GM19023 (cell line): ENCODE measurements around the gene IRF6.

Source experiments
- ATAC-seq: cut with Tn5 transposase; IDR thresholded peaks from one replicate; pipeline ENCODE4 v1.9.1; 2021; ENCODE audit warnings: mild to moderate bottlenecking, moderate library complexity; ENCODE audit not compliant: unreplicated experiment

Gene IRF6

DNA sequence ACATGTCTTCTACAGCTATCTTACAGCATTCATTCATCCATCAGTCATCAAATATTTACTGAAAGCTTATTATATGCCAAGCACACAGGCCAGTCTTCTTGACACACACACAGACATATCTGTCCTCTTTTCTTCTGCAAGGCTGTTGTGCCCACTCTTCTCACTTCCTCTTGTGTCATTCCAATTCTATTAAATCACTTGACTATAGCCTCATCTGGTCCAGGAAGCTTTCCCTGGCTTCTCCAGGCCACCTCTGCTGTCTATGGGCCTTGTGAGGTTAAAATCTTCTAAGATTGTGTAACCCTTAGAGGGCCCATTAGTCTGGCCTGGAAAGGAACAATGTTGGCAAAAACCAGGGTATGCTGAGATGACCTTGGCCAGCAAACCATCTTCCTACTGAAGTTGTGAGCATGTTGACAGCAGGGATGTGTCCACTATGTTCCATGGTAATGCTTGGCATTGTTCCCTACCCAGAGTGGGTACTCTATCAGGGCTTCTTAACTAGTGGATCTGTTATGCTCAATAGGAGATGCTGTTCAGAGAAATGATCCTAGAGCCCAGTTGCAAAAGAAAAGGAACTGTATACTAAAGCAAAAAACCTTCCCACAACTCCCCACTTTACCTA lies 44.8 kb downstream of the IRF6 start:
- no peak for ATAC-seq

DNA sequence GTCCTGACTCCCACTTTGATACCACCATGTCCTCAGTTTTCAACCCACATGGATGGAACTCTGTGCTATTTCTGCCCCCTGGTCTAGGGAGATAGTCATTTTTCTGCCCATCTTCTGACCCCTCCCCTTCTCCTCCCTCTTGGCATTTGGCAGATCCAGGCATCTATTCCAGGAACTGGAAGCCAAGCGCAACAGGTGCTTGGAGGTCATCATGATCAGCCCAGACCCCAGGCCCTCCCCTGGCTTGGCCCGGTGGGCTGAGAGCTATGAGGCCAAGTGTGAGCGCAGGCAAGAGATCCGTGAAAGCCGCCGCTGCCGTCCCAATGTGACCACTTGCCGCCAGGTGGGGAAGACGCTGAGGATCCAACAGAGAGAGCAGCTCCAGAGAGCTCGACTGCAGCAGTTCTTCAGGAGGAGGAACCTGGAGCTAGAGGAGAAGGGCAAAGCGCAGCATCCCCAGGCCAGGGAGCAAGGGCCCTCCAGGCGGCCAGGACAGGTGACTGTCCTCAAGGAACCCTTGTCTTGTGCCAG lies 46.0 kb downstream of the IRF6 start:
- ATAC-seq, result no peak

DNA sequence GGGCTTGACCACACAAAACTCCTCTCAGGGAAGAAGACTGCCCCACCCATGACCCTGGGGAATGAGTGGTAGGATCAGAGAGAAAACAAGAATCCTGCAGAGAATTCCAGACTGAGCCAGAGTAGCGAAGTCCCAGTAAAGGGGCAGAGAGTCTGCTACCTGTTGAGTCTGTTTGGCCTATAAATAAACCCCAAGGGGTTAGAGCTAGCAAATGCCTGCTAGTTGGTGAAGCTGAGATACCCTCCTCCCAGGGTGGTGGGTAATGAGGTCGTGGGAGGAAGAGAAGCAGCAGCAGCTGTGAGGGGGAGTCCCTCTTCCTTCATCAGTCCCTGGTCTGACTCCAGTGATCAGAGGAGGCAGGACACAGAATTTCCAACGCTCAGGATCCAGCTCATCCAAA lies 47.5 kb downstream of the IRF6 start:
- ATAC-seq, result no peak

DNA sequence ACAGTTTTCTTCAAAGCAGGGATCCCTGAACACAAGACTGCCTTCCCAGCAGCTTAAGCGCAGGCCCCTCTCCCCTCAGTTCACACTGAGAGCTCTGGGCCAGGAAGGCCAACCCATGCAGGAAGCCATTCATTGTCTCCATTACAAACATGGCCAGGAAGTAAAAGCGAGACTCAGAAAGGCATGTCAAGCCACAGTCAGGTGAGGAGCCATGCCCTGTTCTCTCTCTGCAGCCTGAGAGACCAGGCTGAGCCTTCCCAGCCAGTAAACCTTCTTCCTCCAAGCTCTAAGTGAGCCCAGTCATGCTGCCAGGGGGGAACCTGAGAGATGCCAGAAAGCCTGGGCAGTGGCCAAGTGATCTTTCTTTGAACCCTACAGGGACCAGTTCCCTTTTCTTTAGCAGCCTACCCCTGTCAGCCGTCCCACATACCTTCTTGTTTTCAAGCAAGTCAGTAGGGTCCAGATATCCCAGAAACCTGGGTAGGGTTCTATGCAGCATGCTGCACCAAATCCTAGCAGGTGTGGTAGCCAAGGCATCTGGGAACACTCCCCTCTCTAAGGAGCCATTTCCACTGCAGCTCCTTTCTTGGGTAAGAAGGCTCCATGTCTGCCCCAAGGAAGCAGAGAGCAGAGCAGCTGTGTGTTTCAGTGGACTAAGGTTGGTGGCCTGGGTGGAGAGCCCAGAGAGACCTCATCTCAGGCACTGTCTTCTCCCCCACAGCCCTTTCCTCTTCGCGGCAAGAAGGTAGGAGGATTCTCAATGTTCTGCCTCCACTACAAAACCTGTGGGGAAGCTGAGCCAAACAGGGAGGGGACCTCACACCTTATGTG lies 49.1 kb downstream of the IRF6 start:
- peak; percentile 32 for ATAC-seq

DNA sequence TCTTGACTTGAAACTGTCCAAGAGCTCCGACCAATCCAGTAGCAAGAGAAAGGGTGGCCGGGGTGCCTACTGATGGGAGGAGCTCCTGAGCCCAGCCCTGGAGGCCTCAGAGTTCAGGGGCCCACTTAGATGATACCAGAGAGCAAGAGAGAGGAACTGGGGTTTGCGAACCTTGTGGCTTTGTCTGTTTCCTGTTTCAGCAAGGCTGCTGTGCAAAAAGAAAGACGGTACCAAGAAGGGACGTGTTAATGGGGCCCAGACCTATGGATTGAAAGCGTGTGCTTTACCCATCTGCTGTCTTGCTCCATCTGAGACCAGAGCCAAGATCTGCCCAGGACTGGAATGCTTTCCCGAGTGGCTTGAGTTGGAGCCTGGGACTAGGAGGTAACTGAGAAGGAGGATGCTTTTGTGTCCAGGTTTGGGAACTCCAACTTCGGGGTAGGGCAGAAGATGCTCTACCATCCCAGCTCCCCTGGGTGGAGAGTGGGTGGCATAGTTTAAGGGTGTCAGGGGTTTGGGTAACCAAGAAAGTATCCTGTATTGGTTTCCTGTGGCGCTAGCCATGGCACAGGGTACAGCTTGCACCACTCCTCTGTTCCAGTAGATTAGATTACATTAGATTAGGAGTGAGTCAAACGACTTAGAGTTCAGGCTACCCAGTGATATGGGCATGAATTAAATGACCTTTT lies 49.9 kb downstream of the IRF6 start, which contains the start of gene TRAF3IP3:
TRAF3IP3 (plus strand) TSS at position 128 of the 689 bp plus-strand sequence. CDS start 3,987 bp downstream, outside the sequence.
- peak; percentile 71 for ATAC-seq

DNA sequence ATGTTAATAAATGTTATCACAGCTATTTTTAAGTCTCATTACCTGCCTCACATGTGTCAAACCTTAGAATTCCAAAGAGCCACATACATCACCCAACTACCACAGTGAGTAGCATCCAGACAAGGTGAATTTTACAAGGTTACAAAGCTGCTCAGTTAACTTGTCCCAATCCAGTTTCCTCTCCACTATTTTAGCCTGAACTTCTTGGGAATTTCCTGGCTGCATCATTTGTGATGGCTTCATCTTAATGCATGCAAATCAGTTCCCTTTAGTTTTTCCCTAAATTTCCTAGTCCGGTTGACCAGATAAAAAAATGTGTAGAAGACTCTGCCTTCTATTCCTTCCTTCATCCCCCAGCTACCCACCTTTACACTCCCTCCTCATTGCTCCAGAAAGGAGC lies 50.7 kb downstream of the IRF6 start:
- no peak for ATAC-seq

DNA sequence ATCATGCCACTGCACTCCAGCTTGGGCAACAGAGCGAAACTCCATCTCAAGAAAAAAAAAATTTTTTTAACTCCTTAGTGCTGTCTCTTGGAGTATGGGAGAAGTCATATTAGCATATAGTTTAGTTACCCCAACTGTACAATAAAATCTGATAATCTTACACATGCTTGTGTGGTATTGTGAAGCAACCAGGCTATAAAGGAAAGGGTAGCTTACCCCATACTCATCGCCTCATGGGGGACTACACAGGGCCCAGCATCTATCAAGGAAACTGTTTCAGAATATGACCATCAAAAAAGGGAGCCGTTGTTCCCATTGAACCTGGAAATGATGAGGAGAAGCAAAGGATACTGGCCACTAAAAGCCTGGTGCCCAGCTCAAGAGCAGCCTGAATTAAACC lies 53.1 kb downstream of the IRF6 start:
- no peak for ATAC-seq

DNA sequence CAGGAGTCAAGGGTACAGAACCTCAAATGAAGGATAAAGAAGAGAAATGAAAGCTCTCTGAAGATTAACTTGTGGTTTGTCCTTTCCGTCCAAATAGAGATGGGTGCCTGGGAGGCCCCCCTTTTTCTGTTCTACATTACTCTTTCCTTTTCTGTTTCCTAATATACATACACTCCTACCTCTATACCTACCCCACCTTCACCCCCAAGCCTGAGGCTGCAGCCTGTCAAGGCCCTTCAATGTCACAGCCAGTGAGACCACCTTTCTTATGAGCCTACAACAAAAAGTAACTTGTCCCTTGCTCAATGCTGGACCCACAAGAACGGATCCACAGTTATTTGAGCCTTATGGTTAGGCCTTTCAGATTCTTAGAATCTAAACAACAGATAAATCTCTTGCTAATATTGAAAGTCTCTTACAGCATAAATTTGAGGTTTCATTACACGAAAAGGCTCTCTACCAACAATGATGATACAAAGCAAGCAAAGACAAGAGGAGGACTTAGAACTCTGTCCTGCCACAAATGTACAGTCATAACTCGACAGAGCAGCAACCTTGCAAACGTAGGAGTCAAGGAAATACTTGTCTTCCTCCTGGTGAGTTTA lies 54.2 kb downstream of the IRF6 start:
- ATAC-seq, result peak; percentile 38

DNA sequence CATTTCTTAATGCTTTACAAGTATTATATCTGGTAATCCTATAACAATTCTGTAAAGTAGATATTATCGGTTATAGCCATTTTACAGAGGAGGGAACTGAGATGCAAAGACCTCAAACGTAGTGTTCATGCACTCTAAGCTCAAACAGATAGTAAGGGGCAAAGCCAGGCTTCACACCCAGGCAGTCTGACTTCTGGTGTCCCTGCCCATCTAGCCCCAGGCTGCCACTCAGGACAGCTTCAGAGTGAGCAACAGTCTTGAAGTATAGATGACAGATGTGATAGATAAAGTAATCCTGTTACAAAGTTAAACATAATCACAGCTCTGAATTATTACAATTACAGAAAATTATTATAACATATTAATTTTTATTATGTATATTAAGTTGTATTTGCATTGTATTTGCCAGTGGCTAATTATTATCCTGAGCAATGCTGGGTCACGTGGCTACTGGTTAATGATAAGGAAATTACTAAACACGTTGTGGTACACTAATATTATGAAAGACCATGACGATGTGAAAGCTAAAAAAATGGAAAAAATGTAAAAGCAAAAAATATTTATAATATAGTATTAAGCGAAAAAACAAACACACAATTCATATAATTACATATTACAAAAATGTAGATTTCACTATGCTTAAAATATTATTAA lies 56.1 kb downstream of the IRF6 start:
- no peak for ATAC-seq

DNA sequence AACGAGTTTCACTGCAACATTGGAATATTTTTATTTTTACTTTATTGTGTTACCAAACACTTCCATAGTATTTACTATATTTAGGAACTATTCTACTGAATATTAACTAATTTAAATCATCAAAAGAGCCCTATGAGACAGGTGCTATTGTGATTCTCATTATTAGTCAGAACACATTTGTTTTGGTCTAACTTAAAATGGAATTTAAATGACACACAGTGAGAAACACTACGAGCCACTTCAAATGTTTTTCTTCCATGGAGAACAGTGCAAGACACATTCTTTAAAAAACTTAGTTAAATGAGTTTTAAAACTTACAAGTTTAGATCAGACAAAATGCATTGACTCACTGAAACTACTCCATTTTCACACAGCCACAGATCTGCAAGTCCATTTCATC lies 56.7 kb downstream of the IRF6 start:
- ATAC-seq, result no peak

DNA sequence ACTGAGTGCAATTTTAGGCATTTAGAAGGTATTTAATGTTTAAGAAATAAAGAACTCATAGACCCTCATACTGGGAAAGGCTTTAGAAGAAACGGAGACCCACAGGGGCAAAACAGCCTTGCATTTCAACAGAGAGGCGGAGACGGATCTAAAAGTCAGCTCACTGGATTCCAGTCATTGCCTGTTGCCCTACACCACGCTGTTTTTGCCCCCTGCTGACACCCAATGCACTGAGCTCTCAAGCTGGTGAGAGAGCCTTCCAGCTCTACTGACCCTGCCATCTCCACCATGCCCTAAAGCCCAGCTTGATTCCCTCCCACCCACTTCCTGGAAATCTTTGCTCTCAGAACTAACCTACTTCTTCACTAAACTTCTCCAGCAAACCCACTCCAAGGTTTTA lies 57.3 kb downstream of the IRF6 start:
- no peak for ATAC-seq

DNA sequence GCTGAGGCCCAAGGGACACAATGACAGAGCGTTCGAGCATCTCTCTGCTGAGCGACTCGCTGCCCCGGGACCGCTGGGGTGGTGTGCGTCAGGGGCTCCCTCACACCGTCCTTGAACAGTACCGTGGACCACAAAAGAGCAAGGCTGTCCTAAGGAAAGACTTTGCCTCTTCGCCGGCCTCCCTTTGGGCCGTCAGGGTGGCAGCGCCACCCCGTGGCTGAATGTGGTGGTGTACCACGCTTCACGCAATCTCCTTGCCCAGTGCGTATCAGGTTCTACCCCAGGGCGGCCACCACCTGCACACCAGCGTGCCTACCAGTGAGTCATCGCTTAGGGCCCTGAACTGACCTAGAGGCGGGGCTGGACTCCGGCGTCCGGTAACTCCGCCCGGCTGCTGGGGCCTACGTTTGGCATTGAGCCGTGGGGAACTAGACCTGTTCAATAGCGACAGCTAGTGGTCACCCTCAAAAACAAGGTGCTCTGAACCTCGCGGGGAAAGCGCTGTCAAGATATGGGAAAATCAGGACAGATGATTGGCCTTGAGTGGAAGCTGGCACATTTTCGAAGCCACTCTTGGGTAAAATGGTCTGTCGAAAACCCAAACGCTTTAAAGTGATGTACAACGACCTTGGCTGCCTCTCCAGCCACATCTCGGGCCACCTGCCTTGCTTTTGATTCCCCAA lies 58.2 kb downstream of the IRF6 start:
- ATAC-seq, result peak; percentile 73

DNA sequence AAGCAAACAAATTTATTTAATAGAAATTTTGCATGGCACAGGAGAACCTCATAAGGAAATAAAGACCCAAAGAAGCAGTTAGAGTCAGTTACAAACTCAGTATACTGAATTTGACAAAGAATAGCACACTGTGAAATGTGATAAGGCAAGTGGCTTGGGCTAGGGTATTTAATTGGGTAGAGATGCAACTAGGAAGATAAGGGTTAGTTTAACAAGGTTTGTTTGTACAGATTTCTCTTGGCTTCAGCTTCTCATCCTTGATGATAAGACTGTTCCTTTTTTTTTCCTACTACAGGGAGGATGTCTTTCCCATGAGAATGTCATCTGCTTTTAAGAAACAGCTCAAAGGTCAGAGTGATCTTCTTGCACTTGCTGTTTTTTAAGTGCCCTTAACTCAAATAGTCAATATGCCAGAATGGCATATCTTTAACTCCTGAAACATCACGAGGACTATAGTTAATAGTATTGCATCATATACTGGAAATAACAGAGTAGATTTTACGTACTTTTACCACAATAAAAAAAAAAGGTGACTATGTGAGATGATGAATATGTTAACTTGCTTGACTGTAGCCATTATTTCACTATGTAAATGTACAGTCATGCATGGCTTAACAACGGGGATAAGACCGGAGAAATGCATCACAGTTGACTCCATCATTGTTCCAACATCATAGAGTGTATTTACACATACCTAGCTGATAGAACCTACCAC lies 59.3 kb downstream of the IRF6 start:
- ATAC-seq, result no peak

DNA sequence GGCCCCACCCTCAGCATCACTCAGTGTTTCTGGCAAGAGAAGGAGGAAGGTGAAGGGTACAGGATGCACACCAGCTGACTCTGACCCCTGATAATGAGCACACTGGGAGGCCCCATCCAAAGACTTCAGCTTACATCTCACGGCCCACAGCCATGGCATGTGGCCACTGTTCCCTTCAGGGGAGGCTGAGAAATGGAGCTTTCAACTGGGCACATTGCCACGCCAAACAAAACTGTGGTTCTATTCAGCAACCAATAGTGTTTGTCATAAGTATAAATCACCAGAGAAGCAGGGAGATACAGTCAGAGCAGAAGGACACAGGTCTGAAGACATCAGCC lies 62.8 kb downstream of the IRF6 start:
- ATAC-seq, result no peak

DNA sequence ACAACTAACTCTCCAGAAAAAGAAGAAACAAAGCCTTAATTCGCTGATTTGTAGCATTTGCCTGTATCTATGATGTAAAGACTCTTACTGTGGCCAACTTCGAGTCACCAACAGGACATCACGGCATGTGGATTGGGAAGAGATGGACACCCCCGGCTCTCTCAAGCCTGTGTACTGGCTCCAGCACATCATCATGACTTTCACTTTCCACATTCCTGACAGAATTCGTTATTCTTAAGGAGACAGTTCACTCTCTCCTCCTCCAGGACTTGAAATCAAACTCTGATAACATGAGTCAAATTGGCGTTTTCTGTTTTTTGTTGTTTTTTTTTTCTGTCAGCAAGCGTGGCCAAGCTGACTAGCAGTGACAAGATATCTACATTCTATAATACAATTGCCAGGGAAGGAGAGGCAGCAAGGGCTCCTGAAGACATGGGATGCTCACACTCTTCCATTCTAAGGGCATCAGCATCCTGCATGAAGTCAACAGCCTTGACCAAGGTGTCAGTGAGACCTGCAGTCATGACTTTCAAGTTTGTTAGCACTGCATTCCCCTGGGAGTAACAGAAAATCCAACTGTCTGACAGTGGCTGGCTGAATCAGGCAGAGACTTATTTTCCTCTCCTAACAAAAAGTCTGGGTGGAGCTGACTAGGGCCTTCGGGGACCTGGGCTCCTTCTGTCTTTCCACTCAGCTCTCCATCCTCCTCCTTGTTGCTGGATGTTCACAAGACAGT lies 63.4 kb downstream of the IRF6 start:
- no peak for ATAC-seq

DNA sequence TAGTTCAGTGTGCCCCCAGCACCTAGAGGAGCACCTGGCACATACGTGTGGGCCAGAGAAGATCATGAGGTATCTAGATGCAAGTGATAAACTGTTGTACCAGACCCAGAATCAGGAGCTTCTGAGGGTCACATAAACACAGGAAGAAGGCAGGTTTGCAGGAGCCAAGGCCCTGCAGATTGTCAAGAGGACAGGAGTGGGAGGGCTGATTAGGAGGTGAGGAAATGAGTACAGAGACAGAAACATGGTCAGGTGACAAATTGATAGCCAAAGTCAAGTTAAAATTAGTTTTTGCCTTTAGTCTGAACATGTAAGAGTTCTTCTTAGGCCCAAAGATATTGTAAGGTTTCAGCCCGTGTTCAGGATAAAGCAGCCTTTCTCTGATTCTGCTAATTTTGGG lies 64.1 kb downstream of the IRF6 start:
- no peak for ATAC-seq

DNA sequence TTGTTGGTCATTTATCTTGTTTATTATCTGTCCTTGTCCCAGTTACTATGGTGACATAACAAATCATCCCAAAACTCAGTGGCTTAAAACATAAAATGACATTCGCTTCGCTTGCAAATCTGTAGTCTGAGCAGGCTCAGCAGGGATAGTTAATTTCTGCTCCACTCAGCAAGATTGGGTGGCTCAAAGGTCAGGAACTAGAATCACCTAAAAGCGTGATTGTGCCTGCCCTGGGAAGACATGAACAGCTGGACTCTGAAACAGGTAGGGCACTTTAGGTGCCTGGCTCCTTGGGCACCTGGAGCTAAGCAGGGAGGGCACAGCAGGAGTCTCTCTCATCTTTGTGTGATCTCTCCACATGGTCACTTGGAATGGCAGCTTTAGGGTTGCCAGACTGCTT lies 64.7 kb downstream of the IRF6 start:
- no peak for ATAC-seq

DNA sequence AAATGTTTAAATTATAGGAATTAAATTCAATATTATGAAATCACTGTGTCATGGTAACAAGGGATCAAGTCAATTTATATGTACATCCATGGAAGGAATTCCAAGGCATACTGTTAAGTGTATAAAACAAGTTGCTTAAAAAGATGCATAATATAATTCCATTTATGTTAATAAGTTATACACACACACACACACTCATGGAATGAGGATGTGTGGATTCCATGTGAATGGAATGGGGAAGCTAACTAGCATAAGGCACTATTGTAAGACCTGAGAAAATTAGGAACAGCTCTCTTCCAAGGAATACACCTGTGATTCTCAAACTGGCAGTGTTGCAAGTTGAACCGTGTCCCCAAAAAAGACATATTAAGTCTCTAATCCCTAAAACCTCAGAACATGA lies 67.7 kb downstream of the IRF6 start:
- ATAC-seq, result no peak

DNA sequence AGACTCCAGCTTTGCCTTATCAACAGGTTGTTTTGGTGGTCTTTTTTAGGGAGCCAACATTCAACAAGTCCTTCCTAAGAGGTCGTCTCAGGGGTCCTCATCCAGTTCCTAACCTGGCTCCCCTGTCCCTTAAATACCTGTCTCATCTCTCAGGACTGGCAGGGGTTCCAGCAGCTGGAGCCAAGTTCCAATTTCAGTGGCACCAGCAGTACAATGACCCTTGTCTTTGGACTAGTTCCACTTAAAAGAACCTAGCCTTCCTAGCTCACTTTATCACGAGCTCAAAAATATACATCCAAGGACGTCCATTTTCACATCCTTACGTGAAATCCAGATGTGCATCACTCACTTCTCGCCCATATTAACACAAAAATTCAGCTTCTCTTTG lies 68.8 kb downstream of the IRF6 start:
- ATAC-seq, result no peak
